CD4-positive, alpha-beta T cell treated with Interleukin-17A for 4 hours (primary cell): ENCODE measurements around the gene DLG2.
"Not testable (repeated sequence)": the region's sequence is repeated elsewhere in the genome, so short reads cannot be mapped to it uniquely, and the experiment has no call there.

Experiments
- DNase-seq: peaks from one replicate; pipeline ENCODE4 v3.0.0-alpha.2; 2020; ENCODE audit warnings: mixed read lengths

DLG2 gene

GRCh38 chr11:85096939-85097338, 530.2 kb downstream of the DLG2 start:
- no peak for DNase-seq

DNA sequence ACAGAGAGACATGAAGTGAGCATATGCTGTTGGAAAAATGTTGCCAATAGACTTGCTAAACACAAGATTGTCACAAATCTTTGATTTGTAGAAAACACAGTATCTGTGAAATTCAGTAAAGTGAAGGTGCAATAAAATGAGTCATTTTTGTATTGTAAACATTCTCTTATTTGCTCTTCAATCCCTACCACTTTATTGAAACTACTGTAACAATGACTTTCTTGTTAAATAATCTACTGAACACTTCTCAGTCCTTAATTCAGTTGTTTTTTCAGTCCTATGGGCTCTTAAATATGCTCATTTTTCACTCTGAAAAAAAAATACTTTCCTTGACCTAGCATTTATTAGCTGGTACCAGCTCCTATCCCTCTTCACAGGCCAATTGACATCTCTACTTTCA, 531.9 kb downstream of the DLG2 start:
- DNase-seq = no peak

DNA sequence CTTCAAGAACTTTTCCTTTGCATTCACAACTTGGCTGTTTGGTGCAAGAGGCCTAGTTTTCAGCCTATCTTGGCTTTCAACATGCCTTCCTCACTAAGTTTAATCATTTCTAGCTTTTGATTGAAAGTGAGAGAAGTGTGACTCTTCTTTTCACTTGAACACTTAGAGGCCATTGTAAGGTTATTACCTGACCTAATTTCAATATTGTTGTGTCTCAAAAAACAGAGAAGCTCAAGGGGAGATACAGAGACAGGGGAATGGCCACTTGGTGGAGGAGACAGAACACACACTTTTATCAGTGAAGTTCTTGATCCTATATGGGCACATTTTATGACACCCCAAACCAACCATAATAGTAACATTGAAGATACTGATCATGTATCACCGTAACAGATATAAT, 532.3 kb downstream of the DLG2 start:
- DNase-seq = no peak

GRCh38 chr11:85089654-85090053, 537.5 kb downstream of the DLG2 start:
- DNase-seq = no peak

DNA sequence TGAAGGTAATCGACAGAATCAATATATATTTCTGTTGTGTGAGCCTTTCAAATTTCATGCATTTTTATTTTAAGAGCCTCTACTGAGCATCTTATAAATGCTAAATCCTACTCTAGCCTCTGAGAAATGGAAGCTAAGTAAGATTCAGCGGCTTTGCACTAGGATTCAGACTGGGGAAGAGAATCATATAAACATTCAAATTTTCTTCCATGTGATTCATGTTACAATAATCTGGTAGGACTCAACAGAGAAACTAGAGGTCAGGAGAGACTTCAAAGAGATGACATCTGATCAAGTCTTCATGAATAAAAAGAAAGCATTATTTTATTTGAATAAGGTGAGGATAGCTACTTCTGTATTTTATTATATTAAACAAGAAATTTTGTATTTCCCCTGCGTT, 538.9 kb downstream of the DLG2 start:
- no peak for DNase-seq

DNA sequence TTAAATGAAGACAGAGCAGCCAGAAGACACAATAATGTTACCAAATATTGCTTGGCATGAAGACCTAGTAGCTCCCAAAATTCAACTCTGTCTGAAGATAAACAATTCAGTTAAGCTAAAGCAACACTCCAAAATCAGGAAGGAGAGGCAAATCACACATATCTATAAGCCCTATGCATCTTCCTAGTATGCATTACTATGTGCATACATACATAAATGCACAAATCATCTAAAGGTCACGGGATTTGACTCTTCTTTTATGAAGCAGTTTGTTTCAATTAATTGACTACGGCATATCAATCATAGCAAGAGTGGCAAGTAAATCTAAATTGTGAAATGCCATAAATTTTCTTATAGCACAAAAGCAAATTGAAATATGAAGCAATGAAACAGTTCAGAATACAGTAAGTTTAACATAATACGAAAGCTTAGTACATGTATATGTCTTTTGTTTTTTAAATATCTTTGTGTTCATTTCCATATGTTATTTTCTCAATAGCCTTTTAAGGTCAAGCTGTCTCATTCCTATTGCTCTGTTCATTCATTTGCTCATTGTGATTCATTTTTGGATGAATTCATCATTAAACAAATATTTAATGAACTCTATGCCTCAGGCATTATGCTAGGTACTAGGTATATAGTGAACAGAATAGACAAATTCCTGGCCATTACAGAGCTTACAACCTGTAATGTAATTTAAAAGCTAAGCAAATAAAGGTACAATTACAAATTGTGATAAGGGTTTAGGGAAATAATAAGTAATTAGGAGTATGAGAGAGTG, 540.5 kb downstream of the DLG2 start:
- DNase-seq = no peak

- DNase-seq = no peak
Measured at GRCh38 chr11:85076535-85077330, 550.4 kb downstream of the DLG2 start.

DNA sequence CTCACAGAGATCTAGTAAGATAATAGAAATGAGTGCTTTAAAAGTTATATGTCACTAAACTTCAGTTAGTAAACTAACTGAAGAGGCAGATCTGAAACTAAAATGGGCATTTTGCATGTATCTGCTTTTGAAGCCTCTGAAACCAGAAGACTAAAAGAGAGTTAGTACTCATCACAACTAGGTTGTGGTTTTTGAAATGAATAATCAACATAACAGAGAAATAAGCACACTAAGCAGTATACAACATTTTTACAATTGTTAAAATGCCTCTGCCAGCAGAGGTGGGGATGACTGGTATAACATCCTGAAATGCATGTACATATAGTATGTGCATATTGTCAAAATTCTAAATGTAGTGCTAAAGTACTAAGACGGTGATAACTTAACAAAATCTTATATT, 564.5 kb downstream of the DLG2 start:
- DNase-seq = no peak

DNA sequence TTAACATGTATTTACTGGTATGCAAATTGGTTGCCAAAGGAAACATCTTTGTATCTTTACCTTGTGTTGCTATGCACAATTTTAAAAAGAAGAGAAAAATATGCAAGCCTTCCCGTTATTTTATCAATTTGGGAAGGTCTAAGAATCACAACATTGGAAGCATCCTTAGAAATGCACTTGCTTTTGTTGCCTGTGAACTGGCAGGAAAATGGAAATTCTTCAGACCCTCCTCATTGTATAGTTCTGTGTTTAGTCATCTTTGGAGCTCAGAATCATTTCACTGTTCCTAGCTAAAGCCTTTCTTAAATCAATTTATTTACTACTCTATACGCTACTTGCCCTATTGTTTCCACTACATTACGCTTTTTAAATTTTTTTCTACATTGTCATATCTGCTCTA, 574.5 kb downstream of the DLG2 start:
- DNase-seq = no peak

DNA sequence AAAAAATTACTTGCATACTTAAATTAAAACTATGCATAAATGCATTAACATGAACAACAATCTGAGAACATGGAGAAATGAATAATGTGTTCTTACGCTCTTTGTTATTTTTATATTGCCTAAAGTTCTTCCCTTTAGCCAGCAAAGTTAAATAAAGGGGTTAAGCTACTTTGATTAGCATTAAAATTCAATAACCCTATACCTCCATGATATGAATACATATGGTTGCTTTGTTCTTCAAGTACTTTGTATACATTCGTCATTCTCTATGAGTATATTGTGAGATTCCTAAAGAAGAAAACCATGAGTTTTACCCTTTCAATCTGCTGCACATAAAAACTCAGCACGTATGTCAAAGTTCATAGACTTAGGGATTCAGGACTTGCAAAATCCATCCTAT, 578.3 kb downstream of the DLG2 start:
- no peak for DNase-seq

- DNase-seq = no peak
Measured at GRCh38 chr11:85045716-85046115, 581.4 kb downstream of the DLG2 start.

- no peak for DNase-seq
Measured at GRCh38 chr11:85044911-85045310, 582.2 kb downstream of the DLG2 start.

DNA sequence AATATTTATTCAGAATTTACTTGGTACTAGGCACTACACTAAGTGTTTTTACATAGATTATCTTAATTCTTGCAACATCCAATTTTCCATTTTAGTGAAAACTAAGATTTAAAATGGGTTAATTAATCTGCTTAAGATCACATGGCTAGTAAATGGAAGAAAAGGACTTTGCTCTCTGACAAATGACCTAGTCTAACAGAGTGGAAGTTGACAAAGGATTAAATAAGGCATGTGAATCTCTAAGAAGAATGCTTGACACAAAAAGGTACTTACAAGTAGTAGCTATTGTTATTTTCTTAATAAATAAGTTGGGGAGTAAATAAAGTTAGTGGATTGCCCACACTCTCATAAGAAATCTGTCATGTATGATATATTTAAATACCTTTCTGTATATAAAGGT, 584.8 kb downstream of the DLG2 start:
- DNase-seq = no peak

DNA sequence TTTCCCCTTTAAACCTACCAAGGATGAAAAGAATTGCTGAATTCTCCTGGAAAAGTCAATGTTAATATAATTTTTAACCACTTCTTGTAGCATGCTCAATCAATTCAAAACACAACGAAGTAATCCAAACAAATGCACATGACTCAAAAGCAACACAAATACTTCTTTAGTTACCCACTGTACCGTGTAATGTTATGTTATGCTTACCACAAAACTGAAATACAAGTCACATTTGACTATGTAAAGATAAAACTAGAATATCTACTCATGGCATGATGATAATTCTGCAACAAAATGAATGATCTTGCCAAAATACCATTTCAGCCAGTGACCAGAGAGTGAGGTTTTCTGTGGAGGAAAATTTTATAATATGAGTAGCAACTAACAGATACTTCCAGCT, 587.0 kb downstream of the DLG2 start:
- DNase-seq = no peak

GRCh38 chr11:85029964-85030363, 597.2 kb downstream of the DLG2 start:
- no peak for DNase-seq

DNA sequence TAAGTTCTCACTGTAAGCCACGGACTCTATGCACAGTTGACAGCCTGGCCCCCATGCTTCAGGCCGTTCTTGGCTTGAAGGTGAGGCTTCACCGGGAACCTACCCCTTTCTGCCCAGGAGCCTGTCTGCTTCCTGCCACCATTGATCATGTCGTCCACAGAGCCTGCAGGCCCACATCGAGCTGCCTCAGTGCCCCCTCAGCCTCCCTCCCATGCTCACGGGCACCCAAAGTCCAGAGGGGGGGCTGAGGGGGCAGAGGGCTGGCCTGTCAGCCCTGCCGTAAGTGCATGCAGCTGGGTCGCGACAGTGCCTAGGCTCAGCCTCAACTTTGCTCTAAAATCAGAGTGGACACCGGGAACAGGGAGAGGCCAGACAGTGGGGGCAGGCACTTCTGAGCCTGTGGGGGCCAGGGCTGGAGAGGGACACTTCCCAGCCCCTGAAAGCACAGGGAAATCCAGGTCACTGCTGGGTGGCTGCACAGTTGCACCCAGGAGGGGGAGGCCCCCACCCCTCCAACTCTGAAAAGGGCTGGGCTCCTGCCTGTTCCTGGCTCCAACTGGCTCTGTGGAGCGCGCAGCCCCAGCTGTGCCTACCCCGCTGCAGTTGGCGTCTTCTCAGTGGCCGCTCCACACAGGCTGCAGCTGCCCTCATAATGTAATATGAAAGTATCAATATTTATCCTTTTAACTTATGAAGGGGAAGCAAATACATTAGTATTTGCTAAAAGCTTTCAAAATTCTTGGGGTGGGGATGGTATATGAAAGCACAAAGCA, 598.6 kb downstream of the DLG2 start:
- no peak for DNase-seq

GRCh38 chr11:85027346-85027745, 599.8 kb downstream of the DLG2 start:
- no peak for DNase-seq

DNA sequence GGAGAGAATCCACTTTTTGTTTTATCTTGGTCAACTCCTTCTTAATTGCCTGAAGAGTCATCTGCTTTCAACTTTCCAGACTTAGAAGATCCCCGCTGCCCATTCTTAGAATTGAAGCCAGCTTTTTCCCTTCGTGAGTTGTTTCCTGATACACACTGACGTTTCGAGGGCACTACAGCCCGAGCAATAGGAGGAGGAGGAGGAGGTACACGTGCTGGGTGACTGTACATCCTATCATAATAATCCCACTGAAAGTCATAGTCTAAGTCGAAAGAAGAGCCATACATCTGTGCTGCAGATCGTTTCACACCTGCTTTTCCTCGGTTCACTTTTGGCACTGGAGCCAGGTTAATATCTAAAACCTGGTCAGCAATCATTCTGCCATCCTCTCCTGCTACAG, 606.1 kb downstream of the DLG2 start:
- DNase-seq = no peak

GRCh38 chr11:84993386-84993785, 633.8 kb downstream of the DLG2 start:
- no peak for DNase-seq

GRCh38 chr11:84990141-84990540, 637.0 kb downstream of the DLG2 start:
- no peak for DNase-seq

DNA sequence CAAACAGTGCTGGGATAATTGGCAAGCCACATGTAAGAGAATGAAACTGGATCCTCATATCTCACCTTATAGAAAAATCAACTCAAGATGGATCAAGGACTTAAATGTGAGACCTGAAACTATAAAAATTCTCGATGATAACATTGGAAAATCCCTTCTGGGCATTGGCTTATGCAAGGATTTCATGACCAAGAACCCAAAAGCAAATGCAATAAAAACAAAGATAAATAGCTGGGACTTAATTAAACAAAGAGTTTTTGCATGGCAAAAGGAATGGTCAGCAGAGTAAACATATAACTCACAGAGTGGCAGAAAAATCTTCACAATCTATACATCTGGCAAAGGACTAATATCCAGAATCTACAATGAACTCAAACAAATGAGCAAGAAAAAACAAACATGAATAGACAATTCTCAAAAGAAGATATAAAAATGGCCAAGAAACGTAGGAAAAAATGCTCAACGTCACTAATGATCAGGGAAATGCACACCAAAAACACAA, 639.4 kb downstream of the DLG2 start:
- not testable (repeated sequence) for DNase-seq

DNA sequence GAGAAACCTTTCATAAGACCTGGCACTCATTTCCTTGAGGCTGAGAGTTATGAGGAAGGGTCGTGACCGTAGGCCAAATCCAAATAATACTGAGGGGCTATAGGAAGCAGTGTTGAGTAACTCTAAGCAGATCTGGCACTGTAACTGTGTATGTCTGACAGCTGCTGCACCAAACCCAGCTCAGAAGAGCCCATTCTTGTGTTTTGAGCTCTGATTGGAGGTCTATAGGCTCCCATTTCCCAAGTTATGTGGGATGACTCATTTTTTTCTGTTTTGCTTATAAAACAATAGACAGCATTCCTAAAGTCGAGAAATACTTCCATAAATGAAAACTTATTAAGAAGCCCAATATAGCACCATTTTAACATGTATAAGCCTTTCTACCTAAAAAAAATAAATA, 645.8 kb downstream of the DLG2 start:
- DNase-seq = no peak

GRCh38 chr11:84969103-84969502, 658.0 kb downstream of the DLG2 start:
- DNase-seq = no peak
